Left renal pelvis (tissue), 4 donors: ENCODE data around the gene PFKFB2. TPM values are rescaled to one million over a fixed set of nuclear protein-coding genes. Genes with fewer than 3 reads are reported as not detected.

Experiments
- DNase-seq, 4 donors: peaks; one replicate each; pipeline ENCODE4 v3.0.0-alpha.2; 2013; ENCODE audit warnings: low read depth in 4 of 4, low spot score in 3 of 4
- polyA plus RNA-seq, 4 donors: library from polyadenylated mRNA; unstranded; fragments of 120-200 nt; gene quantifications; one replicate each; pipeline ENCODE4 v1.2.1, GENCODE V29; 2013; ENCODE audit not compliant: insufficient read length in 4 of 4

PFKFB2 gene
- polyA plus RNA-seq, 4 donors, result 8.5 to 19.1 (median 16.9) TPM

GRCh38 chr1:207021139-207021861 is 31.8 kb upstream of the PFKFB2 start:
- no peak for DNase-seq

- no peak for DNase-seq
These were observed 31.0 kb upstream of the PFKFB2 start for GRCh38 chr1:207021876-207022596.

GRCh38 chr1:207022996-207023679 is 29.9 kb upstream of the PFKFB2 start:
- DNase-seq, result no peak

GRCh38 chr1:207024202-207025145 is 28.6 kb upstream of the PFKFB2 start:
- no peak for DNase-seq

- DNase-seq, result no peak
These were observed 27.8 kb upstream of the PFKFB2 start for GRCh38 chr1:207025146-207025880.

GRCh38 chr1:207026104-207026534 is 27.0 kb upstream of the PFKFB2 start:
- no peak for DNase-seq

GRCh38 chr1:207027206-207027777 is 25.8 kb upstream of the PFKFB2 start:
- DNase-seq, result no peak

GRCh38 chr1:207027921-207028320 is 25.2 kb upstream of the PFKFB2 start:
- DNase-seq, result no peak

GRCh38 chr1:207028884-207029650 is 24.0 kb upstream of the PFKFB2 start:
- DNase-seq, result no peak

- DNase-seq, result no peak
These were observed 23.2 kb upstream of the PFKFB2 start for GRCh38 chr1:207029701-207030521.

- DNase-seq, result no peak
These were observed 22.5 kb upstream of the PFKFB2 start for GRCh38 chr1:207030522-207031009.

GRCh38 chr1:207031016-207031415 is 22.1 kb upstream of the PFKFB2 start:
- DNase-seq, result no peak

GRCh38 chr1:207031632-207032264 is 21.3 kb upstream of the PFKFB2 start:
- DNase-seq, result no peak

- no peak for DNase-seq
These were observed 20.5 kb upstream of the PFKFB2 start, which contains the start of gene C1orf116 for GRCh38 chr1:207032528-207033017. TSS of gene C1orf116 (minus strand) at chr1:207032756. CDS start at chr1:207027598, 5,158 bp downstream.

- DNase-seq, result no peak
These were observed 19.8 kb upstream of the PFKFB2 start for GRCh38 chr1:207033302-207033701.

GRCh38 chr1:207034208-207034607 is 18.9 kb upstream of the PFKFB2 start:
- no peak for DNase-seq

GRCh38 chr1:207034998-207035397 is 18.1 kb upstream of the PFKFB2 start:
- DNase-seq, result no peak
